Femur (tissue), 1 donor: Measurements from ENCODE around the gene PSMD5.
A peak's percentile ranks its signal among the peaks of the same experiment; 100 is the strongest.

Source experiments
- DNase-seq: peaks from one replicate; pipeline ENCODE4 v3.0.0-alpha.2; 2017

Gene PSMD5

GRCh38 chr9:120874226-120875194, 31.8 kb upstream of the PSMD5 start:
- no peak for DNase-seq

- no peak for DNase-seq
Observed at GRCh38 chr9:120873512-120873911, 30.8 kb upstream of the PSMD5 start.

- DNase-seq, result no peak
Observed at GRCh38 chr9:120872791-120873502, 30.2 kb upstream of the PSMD5 start.

GRCh38 chr9:120870206-120870605, 27.5 kb upstream of the PSMD5 start:
- no peak for DNase-seq

- no peak for DNase-seq
Observed at GRCh38 chr9:120869726-120870125, 27.0 kb upstream of the PSMD5 start.

- no peak for DNase-seq
Observed at GRCh38 chr9:120869360-120869687, 26.6 kb upstream of the PSMD5 start.

GRCh38 chr9:120868676-120869359, 26.1 kb upstream of the PSMD5 start:
- DNase-seq, result peak; percentile 97

GRCh38 chr9:120868339-120868675, 25.6 kb upstream of the PSMD5 start:
- no peak for DNase-seq

GRCh38 chr9:120867676-120868338, 25.1 kb upstream of the PSMD5 start:
- no peak for DNase-seq

GRCh38 chr9:120866651-120867050, 23.9 kb upstream of the PSMD5 start:
- DNase-seq, result no peak

- DNase-seq, result no peak
Observed at GRCh38 chr9:120865809-120866208, 23.1 kb upstream of the PSMD5 start.

- DNase-seq, result no peak
Observed at GRCh38 chr9:120865176-120865575, 22.5 kb upstream of the PSMD5 start.

- no peak for DNase-seq
Observed at GRCh38 chr9:120864719-120865118, 22.0 kb upstream of the PSMD5 start.

- DNase-seq, result no peak
Observed at GRCh38 chr9:120863833-120864232, 21.1 kb upstream of the PSMD5 start.

- DNase-seq, result no peak
Observed at GRCh38 chr9:120862452-120862851, 19.7 kb upstream of the PSMD5 start.

- no peak for DNase-seq
Observed at GRCh38 chr9:120861935-120862334, 19.2 kb upstream of the PSMD5 start.

- no peak for DNase-seq
Observed at GRCh38 chr9:120860083-120860482, 17.4 kb upstream of the PSMD5 start.

GRCh38 chr9:120859361-120859760, 16.6 kb upstream of the PSMD5 start:
- DNase-seq, result no peak

- DNase-seq, result no peak
Observed at GRCh38 chr9:120857902-120858301, 15.2 kb upstream of the PSMD5 start.

- no peak for DNase-seq
Observed at GRCh38 chr9:120857481-120857880, 14.8 kb upstream of the PSMD5 start.

GRCh38 chr9:120856700-120857099, 14.0 kb upstream of the PSMD5 start:
- DNase-seq, result no peak

- DNase-seq, result no peak
Observed at GRCh38 chr9:120855827-120856670, 13.3 kb upstream of the PSMD5 start.
